CD4-positive, alpha-beta T cell treated with Interleukin-4 for 1 hour (primary cell): Measurements from ENCODE around the gene PLEKHA7.

Experiments used
- DNase-seq, 2 donors: peaks; one replicate each; pipeline ENCODE4 v3.0.0-alpha.2; 2020 to 2022

Gene PLEKHA7

DNA sequence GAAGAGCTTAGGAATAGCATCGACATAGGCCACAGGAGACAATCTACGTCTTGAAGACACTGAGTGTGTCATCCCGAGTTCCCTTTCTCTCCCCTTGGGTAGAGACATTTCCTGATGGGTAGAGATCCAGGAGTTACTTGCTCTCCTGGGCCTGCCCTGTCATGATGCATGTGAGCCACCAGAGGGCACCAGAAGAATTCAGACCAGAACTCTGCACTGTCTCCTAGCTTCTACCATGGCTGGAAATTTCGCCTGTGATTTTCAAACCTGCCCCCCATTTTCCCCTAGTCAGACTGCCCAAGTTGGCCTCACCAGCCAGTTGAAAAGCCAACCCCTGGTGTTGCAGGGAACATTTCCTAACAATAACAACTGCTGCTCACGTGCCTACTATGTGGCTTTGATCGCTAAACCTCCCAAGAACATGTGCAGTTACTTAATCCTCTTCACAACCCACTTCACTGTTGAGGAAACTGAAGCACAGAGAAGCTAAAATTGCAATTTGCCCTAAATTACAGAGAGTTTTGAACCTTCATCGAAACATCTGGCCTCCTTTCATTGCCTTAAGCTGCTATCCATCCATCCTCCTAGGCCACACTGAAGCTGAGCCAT, 228.6 kb downstream of the PLEKHA7 start:
- peak; percentile 54 to 62 for DNase-seq

GRCh38 chr11:16784666-16785065, 229.5 kb downstream of the PLEKHA7 start:
- no peak for DNase-seq

DNA sequence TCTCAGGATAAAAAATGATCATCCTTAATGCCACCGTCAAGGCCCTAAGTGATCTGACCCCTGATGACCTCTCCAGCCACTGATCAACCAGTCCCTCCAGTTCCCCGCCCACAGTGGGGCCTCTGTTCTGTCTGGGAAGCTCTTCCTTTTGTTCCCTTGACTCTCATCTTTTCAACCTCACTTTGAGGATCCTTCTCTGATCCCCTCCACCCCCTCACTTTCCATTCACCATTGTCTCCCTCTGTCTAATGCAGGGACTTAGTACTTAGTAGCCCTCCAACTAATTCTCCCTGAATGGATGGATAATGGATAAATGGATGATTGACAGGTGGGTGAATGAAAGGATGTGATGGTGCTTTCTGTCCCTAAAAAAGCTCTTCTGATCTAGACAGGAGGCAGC, 230.1 kb downstream of the PLEKHA7 start:
- DNase-seq: no peak

DNA sequence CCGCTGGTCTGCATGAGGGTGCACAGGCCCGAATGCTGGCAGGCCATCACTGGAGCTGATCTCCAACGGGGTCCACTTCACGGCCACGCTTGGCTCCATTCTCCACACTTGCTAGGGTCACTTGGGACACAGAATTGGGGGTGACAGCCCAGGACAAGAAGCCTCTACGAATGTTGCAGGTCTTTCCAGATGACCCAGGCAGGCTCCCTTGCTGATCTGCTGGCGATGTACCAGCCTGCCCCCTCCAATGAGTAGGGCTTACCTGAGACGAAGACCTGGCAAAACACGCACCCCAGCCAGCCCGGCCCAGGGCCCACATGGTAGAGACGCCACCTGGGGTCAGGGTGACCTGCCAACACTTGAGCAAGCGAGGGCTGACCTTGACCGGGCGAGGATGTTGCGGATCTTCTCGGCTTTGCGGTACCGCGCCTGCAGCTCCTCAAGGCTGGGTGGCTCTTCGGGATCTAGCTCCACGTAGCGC, 230.9 kb downstream of the PLEKHA7 start:
- DNase-seq: no peak

- no peak for DNase-seq
These were observed 232.0 kb downstream of the PLEKHA7 start for GRCh38 chr11:16781936-16782919.

DNA sequence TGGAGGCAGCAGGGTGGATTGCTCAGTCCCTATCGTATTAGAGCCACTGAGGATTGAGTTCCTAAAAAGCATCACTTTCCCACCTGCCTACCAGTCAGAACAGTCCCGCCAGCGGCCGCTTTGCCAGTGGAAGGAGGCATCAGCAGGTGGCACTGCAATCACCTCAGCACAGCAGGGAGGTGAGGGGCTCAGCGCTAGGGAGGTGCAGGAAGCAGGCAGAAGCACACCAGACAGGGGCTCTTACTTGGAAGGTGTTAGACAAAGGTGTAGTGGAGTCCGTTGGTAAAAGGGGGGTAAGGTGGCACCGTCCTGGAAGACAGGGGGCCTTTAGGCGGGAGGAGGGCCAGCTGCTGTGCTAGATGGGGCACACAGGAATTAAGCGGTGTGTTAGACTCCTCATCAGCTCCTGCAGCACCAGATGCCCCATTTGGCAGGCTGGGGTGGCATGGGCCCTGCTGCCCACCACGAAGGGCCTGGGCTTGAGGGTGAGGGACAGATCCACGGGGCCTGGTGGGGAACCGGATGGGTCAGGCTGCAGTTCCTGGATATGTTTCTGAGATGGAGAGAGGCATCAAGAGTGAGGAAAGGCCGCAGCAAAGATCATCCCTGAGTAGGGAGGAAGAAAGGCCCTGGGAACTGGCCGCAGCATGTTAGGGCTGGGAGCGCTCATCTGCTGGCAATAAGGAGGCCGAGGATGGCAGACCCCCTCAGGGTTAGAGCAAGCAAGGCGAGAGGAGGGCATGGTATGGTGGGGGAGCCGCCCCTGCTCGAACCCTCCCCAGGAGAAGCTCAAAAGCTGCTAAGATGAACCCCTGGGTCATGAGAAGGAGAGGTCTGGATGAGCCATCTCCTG, 233.3 kb downstream of the PLEKHA7 start:
- DNase-seq: no peak

- DNase-seq: no peak
These were observed 234.1 kb downstream of the PLEKHA7 start for GRCh38 chr11:16780146-16780545.

- peak in 1 of 2 donors; percentile 45 for DNase-seq
These were observed 234.8 kb downstream of the PLEKHA7 start for GRCh38 chr11:16779436-16779835.

DNA sequence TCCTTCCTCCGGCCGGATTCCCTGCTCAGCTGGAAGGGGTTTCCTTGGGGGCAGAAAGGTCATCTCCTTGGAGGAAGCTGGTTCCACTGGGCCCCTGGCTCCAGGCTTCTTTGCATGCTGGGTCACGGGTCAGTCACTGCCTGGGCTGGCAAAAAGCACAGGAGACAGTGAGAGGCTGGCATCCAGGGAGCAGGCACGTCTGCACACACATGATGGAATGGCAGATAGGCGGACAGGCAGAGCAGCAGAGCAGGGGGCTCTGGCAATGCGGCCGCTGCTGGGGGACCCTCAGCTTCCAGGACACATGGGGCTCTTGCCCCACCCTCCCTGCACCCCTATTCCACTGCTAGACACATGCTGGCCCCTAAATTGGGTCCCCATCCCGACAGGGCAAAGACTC, 235.3 kb downstream of the PLEKHA7 start:
- no peak for DNase-seq

DNA sequence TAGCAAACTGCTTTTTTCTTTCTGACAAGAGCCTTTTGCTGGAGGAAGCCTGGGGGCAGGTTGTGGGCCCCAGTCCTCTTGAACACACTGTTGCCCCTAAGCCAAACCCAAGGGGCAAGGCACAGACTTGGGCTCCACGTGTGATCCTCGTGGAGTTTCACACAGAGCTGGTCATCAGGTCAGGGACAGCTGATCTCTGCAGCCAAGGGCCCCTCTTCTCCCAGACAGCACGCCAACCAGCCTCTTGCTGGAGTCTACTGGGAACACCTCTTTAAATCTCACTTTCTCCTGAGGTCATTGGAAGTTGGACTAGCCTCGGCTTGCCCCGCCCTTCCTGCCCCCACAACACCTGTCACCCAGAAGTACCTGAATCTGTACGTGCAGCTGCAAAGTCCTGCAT, 235.9 kb downstream of the PLEKHA7 start:
- no peak for DNase-seq

- DNase-seq: no peak
These were observed 236.6 kb downstream of the PLEKHA7 start for GRCh38 chr11:16777613-16777975.

GRCh38 chr11:16776711-16777612, 237.3 kb downstream of the PLEKHA7 start:
- no peak for DNase-seq

- DNase-seq: no peak
These were observed 238.5 kb downstream of the PLEKHA7 start for GRCh38 chr11:16775614-16776283.

DNA sequence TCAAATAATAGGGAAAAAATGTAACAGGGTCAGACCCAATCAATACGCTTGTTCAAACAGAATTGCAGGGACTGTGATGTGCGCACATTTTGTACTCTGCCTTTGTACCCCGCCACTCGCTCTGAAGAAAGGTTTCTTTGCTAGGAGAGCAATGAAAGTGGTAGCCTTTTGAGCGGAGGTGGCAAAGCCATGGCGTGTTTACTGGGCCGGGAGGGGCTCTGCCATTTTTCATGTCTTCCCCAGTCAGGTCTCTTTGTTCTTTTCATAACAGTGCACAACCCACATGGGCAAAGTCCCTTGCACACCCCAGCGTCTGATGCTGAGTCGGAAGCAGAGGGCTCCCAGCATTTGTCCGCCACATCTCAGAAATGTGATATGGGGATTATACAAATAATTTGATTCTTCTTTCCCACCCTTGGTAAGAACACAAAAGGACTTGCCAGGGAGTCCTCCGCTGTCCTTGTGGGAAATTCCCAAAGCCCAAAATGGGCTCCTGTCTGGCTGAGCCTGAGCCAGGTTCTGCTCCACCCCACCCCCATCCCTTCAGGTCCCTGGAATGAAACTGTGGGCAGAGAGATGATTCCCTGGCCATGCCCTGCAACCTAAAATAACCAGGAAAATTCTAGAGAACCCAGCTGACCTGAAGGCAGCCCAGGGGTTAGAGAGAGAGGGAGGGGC, 239.1 kb downstream of the PLEKHA7 start:
- no peak for DNase-seq

DNA sequence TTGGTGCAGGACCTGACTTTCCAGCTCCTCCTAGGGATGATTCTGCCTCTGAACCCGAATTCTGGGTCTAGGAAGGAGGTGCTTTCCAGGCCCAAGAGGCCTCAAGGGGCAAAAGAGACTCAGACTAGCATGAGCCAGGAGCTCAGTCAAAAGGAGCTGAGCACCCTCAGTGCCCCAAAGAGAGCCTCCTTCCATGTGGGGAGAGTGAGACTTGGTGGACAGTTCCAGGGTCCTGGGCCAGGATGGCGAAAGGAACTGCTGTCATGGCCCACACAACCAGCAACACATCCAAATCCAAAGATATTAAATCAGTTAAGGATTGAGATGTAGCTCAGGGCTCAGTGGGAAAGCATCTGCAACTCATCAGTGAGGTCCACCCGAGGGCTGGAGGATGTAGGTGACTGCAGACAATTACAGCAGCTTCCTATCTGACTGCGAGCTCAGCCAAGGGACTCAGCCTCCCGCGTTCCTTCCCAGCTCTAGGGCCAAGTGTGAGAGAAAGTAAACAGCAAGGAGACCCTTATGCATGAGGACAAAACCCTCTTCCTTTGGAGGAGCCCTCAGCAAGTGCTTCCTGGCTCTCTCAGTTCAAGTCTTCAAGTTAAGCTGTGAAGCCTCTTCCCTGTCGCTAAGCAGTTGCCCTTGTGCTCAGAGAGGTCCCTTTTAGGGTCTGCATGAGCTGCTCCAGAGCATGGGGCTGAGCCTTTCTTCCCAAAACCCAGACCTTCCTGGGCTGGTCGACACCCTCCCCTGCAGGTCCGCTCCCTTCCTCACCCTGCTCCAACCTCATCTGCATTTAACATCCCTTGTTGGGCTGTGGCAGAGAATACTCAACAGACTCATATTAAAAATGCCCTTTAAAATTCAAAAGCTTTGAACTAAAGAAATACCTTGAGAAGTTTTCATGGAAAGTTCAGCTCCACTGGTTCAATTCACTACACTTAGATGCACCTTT, 240.0 kb downstream of the PLEKHA7 start:
- DNase-seq: no peak

- DNase-seq: no peak
These were observed 242.1 kb downstream of the PLEKHA7 start for GRCh38 chr11:16772141-16772512.

GRCh38 chr11:16771350-16772140, 242.7 kb downstream of the PLEKHA7 start:
- no peak for DNase-seq

GRCh38 chr11:16770016-16770415, 244.2 kb downstream of the PLEKHA7 start:
- no peak for DNase-seq

GRCh38 chr11:16769386-16769785, 244.8 kb downstream of the PLEKHA7 start:
- DNase-seq: no peak
